Measurements from ENCODE around the gene HTT.

DNA sequence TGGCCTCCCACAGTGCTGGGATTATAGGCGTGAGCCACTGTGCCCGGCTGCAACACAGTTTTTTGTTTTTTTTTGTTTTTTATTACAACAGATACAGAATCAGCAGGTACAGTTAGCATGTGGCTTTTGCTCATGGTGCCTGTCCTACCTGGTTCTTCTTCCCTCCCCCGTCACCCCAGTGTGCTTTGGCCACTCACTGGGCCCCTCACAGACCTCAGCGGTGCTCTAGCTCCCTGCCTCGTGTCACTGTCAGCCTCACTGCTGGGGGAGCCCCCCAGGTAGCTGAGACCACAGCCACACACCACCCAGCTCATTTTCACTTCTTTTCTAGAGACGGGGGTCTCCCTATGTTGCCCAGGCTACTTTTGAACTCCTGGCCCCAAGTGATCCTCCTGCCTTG, 38.8 kb upstream of the HTT start:
- TF ChIP-seq, protein P1, sequence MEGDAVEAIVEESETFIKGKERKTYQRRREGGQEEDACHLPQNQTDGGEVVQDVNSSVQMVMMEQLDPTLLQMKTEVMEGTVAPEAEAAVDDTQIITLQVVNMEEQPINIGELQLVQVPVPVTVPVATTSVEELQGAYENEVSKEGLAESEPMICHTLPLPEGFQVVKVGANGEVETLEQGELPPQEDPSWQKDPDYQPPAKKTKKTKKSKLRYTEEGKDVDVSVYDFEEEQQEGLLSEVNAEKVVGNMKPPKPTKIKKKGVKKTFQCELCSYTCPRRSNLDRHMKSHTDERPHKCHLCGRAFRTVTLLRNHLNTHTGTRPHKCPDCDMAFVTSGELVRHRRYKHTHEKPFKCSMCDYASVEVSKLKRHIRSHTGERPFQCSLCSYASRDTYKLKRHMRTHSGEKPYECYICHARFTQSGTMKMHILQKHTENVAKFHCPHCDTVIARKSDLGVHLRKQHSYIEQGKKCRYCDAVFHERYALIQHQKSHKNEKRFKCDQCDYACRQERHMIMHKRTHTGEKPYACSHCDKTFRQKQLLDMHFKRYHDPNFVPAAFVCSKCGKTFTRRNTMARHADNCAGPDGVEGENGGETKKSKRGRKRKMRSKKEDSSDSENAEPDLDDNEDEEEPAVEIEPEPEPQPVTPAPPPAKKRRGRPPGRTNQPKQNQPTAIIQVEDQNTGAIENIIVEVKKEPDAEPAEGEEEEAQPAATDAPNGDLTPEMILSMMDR (IDR thresholded peaks at IDR 0.05; ENCODE audit: insufficient read depth, low read length): no peak
- TF ChIP-seq POLR2AphosphoS5 (IDR thresholded peaks at IDR 0.05; ENCODE audit: low read depth) (no peak), REST (IDR thresholded peaks at IDR 0.05; ENCODE audit: insufficient replicate concordance, low read depth) (no peak)
